Osteoblast (primary cell): ENCODE data around the gene ENTPD2. TPM values are rescaled to one million over a fixed set of nuclear protein-coding genes. Genes with fewer than 3 reads are reported as not detected.

Source experiments
- DNase-seq: peaks from one replicate; pipeline ENCODE4 v3.0.0; 2011; ENCODE audit warnings: low spot score, mixed read lengths; ENCODE audit not compliant: insufficient read length; ENCODE audit errors: missing footprints
- H2AFZ ChIP-seq: 2 replicates; pipeline ENCODE4 v1.6.0; 2011; ENCODE audit warnings: mild to moderate bottlenecking, low read length
- H3K27ac ChIP-seq: 2 replicates; pipeline ENCODE4 v1.5.1; 2011; ENCODE audit warnings: mild to moderate bottlenecking, low read depth, low read length, moderate library complexity
- H3K27me3 ChIP-seq: 2 replicates; pipeline ENCODE4 v1.6.0; 2012; ENCODE audit warnings: mild to moderate bottlenecking, control low read depth, inconsistent platforms, low read length, moderate library complexity; ENCODE audit not compliant: insufficient read depth
- H3K36me3 ChIP-seq: 2 replicates; pipeline ENCODE4 v1.5.1; 2011; ENCODE audit warnings: mild to moderate bottlenecking, low read length, control low read depth, moderate library complexity; ENCODE audit not compliant: insufficient read depth
- H3K4me1 ChIP-seq: 2 replicates; pipeline ENCODE4 v1.5.1; 2011; ENCODE audit warnings: mild to moderate bottlenecking, low read length, control low read depth, moderate library complexity; ENCODE audit not compliant: insufficient read depth
- H3K4me2 ChIP-seq: 2 replicates; pipeline ENCODE4 v1.6.0; 2011; ENCODE audit warnings: mild to moderate bottlenecking, low read length; ENCODE audit not compliant: insufficient read depth
- H3K4me3 ChIP-seq: fragments of 200-600 bp; sonication (generic); 3 replicates; pipeline ENCODE4 v1.5.1; 2012; ENCODE audit warnings: mild to moderate bottlenecking, low read length, inconsistent platforms; ENCODE audit not compliant: insufficient read depth
- H3K79me2 ChIP-seq: 2 replicates; pipeline ENCODE4 v1.6.0; 2012; ENCODE audit warnings: mild to moderate bottlenecking, low read length, control low read depth, inconsistent platforms; ENCODE audit not compliant: insufficient read depth
- H3K9me3 ChIP-seq: 2 replicates; pipeline ENCODE4 v1.5.1; 2011; ENCODE audit warnings: low read depth, low read length, control low read depth
- H4K20me1 ChIP-seq: 2 replicates; pipeline ENCODE4 v1.6.0; 2012; ENCODE audit warnings: mild to moderate bottlenecking, low read length, control low read depth; ENCODE audit not compliant: insufficient read depth
- total RNA-seq: library from RNA; depleted of rRNA; stranded (reverse); fragments of >200 nt; gene quantifications from 2 replicates; pipeline ENCODE4 v1.2.3, GENCODE V29; 2012
- TF ChIP-seq, protein P1 (sequence below): IDR thresholded peaks from 2 replicates; pipeline ENCODE4 v1.5.1; 2011; ENCODE audit warnings: mild to moderate bottlenecking, low read depth, low read length, moderate library complexity; ENCODE audit errors: extremely low read depth

ENTPD2 gene
- total RNA-seq, 1 donor, result not detected

DNA sequence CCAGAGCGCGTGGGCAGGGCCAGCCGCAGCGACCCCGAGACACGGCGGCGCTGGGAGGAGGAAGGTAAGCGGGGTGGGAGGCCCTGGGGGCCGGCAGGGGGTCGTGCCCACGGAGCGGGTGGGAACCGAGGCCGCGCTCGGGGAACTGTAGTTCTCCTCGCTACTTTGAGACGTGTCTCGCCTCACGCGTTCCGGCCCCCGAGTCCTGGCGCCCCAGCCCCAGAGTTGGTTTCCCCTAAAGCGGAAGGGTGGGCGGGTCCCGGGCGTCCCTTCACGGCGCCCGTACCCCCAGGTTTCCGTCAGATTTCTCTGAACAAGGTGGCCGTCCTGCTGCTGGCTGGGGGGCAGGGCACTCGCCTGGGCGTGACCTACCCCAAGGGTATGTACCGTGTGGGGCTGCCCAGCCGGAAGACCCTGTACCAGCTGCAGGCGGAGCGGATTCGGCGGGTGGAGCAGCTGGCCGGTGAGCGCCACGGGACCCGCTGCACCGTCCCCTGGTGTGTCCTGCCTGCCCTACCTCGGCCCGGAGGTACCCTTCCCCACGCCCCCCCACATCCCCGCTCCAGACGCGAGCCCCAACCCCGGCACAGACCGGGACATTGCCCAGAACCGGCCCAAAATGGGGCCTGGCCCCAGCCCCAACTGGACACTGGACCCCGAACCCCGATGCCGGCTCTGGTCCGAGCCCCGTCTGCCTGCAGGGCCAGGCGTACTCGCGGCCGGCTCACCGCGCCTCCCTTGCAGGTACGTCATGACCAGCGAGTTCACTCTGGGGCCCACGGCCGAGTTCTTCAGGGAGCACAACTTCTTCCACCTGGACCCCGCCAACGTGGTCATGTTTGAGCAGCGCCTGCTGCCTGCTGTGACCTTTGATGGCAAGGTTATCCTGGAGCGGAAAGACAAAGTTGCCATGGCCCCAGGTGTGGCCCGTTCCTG is 24.2 kb upstream of the ENTPD2 start:
- Histone ChIP-seq H4K20me1 (peaks cover 6% of the 10 kb centered on the region), H3K79me2 (peaks cover 42% of the 10 kb centered on the region), H3K4me2 (peak overlapping the region; percentile 85), H3K27me3 (no peaks in the 10 kb centered on the region), H3K36me3 (peaks cover 23% of the 10 kb centered on the region), H3K4me1 (peaks cover 7% of the 10 kb centered on the region), H3K4me3 (peak overlapping the region; percentile 79), H3K27ac (no peak overlapping the region), H2AFZ (no peak overlapping the region), H3K9me3 (no peaks in the 10 kb centered on the region)
- peak; percentile 91 for DNase-seq
- TF ChIP-seq, protein P1, sequence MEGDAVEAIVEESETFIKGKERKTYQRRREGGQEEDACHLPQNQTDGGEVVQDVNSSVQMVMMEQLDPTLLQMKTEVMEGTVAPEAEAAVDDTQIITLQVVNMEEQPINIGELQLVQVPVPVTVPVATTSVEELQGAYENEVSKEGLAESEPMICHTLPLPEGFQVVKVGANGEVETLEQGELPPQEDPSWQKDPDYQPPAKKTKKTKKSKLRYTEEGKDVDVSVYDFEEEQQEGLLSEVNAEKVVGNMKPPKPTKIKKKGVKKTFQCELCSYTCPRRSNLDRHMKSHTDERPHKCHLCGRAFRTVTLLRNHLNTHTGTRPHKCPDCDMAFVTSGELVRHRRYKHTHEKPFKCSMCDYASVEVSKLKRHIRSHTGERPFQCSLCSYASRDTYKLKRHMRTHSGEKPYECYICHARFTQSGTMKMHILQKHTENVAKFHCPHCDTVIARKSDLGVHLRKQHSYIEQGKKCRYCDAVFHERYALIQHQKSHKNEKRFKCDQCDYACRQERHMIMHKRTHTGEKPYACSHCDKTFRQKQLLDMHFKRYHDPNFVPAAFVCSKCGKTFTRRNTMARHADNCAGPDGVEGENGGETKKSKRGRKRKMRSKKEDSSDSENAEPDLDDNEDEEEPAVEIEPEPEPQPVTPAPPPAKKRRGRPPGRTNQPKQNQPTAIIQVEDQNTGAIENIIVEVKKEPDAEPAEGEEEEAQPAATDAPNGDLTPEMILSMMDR, result no peak

DNA sequence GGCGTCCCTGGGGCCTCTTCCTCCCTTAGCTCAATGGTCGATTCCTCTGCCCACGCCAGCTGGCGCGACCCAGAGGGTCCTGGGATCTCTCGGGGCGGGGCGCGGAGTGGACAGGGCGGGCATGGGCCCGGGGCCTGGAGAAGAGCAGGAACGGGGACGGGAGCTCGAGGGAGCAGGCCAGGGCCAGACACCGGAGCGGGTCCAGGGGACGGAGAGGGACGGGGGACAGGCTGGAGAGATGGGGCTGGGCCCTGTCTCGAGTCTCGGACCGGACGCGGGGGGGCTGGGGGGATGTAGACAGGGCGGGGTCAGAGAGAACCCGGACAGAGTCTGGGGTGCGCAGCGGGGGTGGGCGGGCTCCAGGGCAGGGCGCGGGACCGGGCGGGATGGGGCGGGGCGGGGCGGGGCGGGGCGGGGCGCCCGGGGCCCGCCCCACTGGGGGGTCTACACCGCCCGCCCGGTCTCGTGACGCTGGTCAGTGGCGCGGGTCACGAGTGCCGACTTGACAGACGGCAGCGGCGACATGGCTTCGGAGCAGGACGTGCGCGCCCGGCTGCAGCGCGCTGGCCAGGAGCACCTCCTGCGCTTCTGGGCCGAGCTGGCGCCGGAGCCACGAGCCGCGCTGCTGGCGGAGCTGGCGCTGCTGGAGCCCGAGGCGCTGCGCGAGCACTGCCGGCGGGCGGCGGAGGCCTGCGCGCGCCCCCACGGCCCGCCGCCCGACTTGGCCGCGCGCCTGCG is 23.3 kb upstream of the ENTPD2 start, which contains the start of gene UAP1L1:
UAP1L1 (plus strand) TSS at position 508 of the 738 bp plus-strand sequence; CDS start at position 524, 16 bp downstream.
- DNase-seq, result peak; percentile 95
- peak within 1 kb of the TSS; percentile 83 for H2AFZ ChIP-seq
- peak within 1 kb of the TSS; percentile 79 for H3K4me3 ChIP-seq
- H3K79me2 ChIP-seq, result peaks cover 41% of the 10 kb centered on the region
- no peaks in the 10 kb centered on the region for H3K9me3 ChIP-seq
- H3K27me3 ChIP-seq, result no peaks in the 10 kb centered on the region
- peak within 1 kb of the TSS; percentile 85 for H3K4me2 ChIP-seq
- H3K4me1 ChIP-seq, result no peaks in the 10 kb centered on the region
- H3K27ac ChIP-seq, result no peak within 1 kb of the TSS
- peaks cover 19% of the 10 kb centered on the region for H3K36me3 ChIP-seq
- peaks cover 6% of the 10 kb centered on the region for H4K20me1 ChIP-seq
- TF ChIP-seq, protein P1, result no peak

DNA sequence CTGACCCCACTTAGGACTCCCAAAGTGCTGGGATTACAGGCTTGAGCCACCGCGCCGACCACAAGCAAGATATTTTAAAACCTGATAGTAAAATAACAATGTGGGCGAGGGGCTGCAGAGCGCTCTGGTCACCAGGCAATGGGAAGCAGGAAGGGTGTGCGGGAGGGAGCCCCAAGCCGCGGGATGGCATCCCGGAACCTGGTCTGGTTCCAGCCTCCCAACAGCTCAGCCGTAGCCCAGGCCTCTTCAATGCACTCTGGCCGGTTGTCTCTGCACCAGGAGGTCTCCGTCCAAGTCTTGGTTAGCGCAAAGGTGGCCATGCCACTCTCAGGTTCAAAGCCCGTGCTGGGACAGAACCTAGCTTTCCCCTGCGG is 22.8 kb upstream of the ENTPD2 start:
- Histone ChIP-seq H3K36me3 (peaks cover 15% of the 10 kb centered on the region), H3K27me3 (no peaks in the 10 kb centered on the region), H4K20me1 (peaks cover 6% of the 10 kb centered on the region), H3K4me2 (peak overlapping the region; percentile 76), H2AFZ (peak overlapping the region; percentile 83), H3K4me1 (no peaks in the 10 kb centered on the region), H3K4me3 (peak overlapping the region; percentile 79), H3K9me3 (no peaks in the 10 kb centered on the region), H3K27ac (no peak overlapping the region), H3K79me2 (peaks cover 36% of the 10 kb centered on the region)
- TF ChIP-seq, protein P1, result no peak
- no peak for DNase-seq

DNA sequence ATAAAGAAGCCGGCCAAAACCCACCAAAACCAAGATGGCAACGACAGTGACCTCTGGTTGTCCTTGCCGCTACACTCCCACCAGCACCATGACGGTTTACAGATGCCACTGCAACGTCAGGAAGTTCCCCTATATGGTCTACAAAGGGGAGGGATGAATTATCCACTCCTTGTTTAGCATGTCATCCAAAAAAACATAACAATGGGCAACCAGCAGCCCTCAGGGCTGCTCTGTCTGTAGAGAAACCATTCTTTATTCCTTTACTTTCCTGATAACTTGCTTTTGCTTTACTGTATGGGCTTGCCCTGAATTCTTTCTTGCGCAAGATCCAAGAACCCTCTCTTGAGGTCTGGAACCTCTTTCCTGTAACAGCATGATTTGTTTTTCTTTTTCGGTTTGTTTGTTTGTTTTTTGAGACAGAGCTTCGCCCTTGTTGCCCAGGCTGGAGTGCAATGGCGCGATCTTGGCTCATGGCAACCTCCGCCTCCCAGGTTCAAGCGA is 21.5 kb upstream of the ENTPD2 start:
- Histone ChIP-seq H4K20me1 (peaks cover 6% of the 10 kb centered on the region), H3K4me2 (no peak overlapping the region), H3K4me3 (no peak overlapping the region), H3K79me2 (peaks cover 27% of the 10 kb centered on the region), H3K27ac (no peak overlapping the region), H3K27me3 (no peaks in the 10 kb centered on the region), H3K9me3 (no peaks in the 10 kb centered on the region), H3K4me1 (peaks cover 5% of the 10 kb centered on the region), H2AFZ (no peak overlapping the region), H3K36me3 (peaks cover 7% of the 10 kb centered on the region)
- no peak for DNase-seq
- TF ChIP-seq, protein P1, result no peak
